HepG2 (cell line): ENCODE measurements around the gene PLEKHA8. TPM values are rescaled to one million over a fixed set of nuclear protein-coding genes. Genes with fewer than 3 reads are reported as not detected.
A peak's percentile ranks its signal among the peaks of the same experiment; 100 is the strongest.

Source experiments
- BATF2 ChIP-seq: sonication (generic); formaldehyde crosslinking; IDR thresholded peaks from 2 replicates; pipeline ENCODE4 v1.8.0; 2022; ENCODE audit warnings: mild to moderate bottlenecking, missing genetic modification reagents, moderate library complexity
- CBFB ChIP-seq: sonication (generic); formaldehyde crosslinking; IDR thresholded peaks from 2 replicates; pipeline ENCODE4 v1.4.0; 2020; ENCODE audit warnings: missing genetic modification reagents
- DRAP1 ChIP-seq: IDR thresholded peaks from 2 replicates; pipeline ENCODE4 v1.6.1; 2016; ENCODE audit warnings: missing genetic modification reagents, missing compliant biosample characterization
- EEA1 ChIP-seq: sonication (generic); formaldehyde crosslinking; IDR thresholded peaks from 2 replicates; pipeline ENCODE4 v1.5.1; 2020; ENCODE audit warnings: mild to moderate bottlenecking, missing genetic modification reagents, borderline replicate concordance
- KDM2A ChIP-seq: sonication (generic); formaldehyde crosslinking; IDR thresholded peaks from 2 replicates; pipeline ENCODE4 v1.4.0; 2020; ENCODE audit warnings: low read depth, missing genetic modification reagents, borderline replicate concordance
- KLF9 ChIP-seq: IDR thresholded peaks from 2 replicates; pipeline ENCODE4 v1.6.1; 2016; ENCODE audit warnings: low read depth
- NR0B2 ChIP-seq: sonication (generic); formaldehyde crosslinking; IDR thresholded peaks from 2 replicates; pipeline ENCODE4 v1.4.0; 2020; ENCODE audit warnings: mild to moderate bottlenecking, missing genetic modification reagents
- PPARG ChIP-seq: conservative IDR thresholded peaks from 2 replicates; pipeline ENCODE4 v1.6.1; 2016; ENCODE audit warnings: missing biosample characterization, missing genetic modification reagents
- SOX6 ChIP-seq, 2 experiments: fragments of 450-650 bp in 1 of 2; sonication (generic) in 1 of 2; formaldehyde crosslinking in 1 of 2; IDR thresholded peaks; 2 replicates each; pipeline versions ENCODE4 v1.4.0 to v1.6.1; 2017 to 2020; ENCODE audit warnings: antibody characterized with exemption in 1 of 2, mild to moderate bottlenecking in 1 of 2, missing genetic modification reagents in 1 of 2
- XRCC5 ChIP-seq: fragments of 200-400 bp; formaldehyde crosslinking; optimal IDR thresholded peaks from 2 replicates; pipeline ENCODE3; 2017; ENCODE audit warnings: mild to moderate bottlenecking, low read length
- ZBTB21 ChIP-seq: sonication (generic); formaldehyde crosslinking; IDR thresholded peaks from 2 replicates; pipeline ENCODE4 v1.4.0; 2020; ENCODE audit warnings: missing genetic modification reagents
- ZBTB46 ChIP-seq: sonication (generic); formaldehyde crosslinking; IDR thresholded peaks from 2 replicates; pipeline ENCODE4 v1.4.0; 2020; ENCODE audit warnings: mild to moderate bottlenecking, missing genetic modification reagents, borderline replicate concordance
- ZFP91 ChIP-seq: sonication (generic); formaldehyde crosslinking; IDR thresholded peaks from 2 replicates; pipeline ENCODE4 v1.9.0; 2022; ENCODE audit warnings: missing genetic modification reagents, mild to moderate bottlenecking, borderline replicate concordance
- ZGPAT ChIP-seq: IDR thresholded peaks from 2 replicates; pipeline ENCODE4 v1.6.1; 2016; ENCODE audit warnings: mild to moderate bottlenecking
- ZIK1 ChIP-seq: sonication (generic); formaldehyde crosslinking; IDR thresholded peaks from 2 replicates; pipeline ENCODE4 v1.5.0; 2020; ENCODE audit warnings: mild to moderate bottlenecking, low read depth, missing genetic modification reagents, borderline replicate concordance
- ZKSCAN5 ChIP-seq: sonication (generic); formaldehyde crosslinking; IDR thresholded peaks from 2 replicates; pipeline ENCODE4 v1.5.1; 2020; ENCODE audit warnings: mild to moderate bottlenecking, missing genetic modification reagents
- ZNF138 ChIP-seq: sonication (generic); formaldehyde crosslinking; IDR thresholded peaks from 2 replicates; pipeline ENCODE4 v1.5.0; 2020; ENCODE audit warnings: mild to moderate bottlenecking, low read depth, missing genetic modification reagents
- ZNF17 ChIP-seq: sonication (generic); formaldehyde crosslinking; IDR thresholded peaks from 2 replicates; pipeline ENCODE4 v1.5.0; 2020; ENCODE audit warnings: mild to moderate bottlenecking, missing genetic modification reagents
- ZNF224 ChIP-seq: sonication (generic); formaldehyde crosslinking; IDR thresholded peaks from 2 replicates; pipeline ENCODE4 v1.5.0; 2020; ENCODE audit warnings: mild to moderate bottlenecking, missing genetic modification reagents
- ZNF354B ChIP-seq: sonication (generic); formaldehyde crosslinking; IDR thresholded peaks from 2 replicates; pipeline ENCODE4 v1.8.0; 2022; ENCODE audit warnings: mild to moderate bottlenecking, missing genetic modification reagents
- ZNF546 ChIP-seq: sonication (generic); formaldehyde crosslinking; conservative IDR thresholded peaks from 2 replicates; pipeline ENCODE4 v1.8.1; 2023; ENCODE audit warnings: mild to moderate bottlenecking, missing genetic modification reagents
- ZNF547 ChIP-seq: sonication (generic); formaldehyde crosslinking; IDR thresholded peaks from 2 replicates; pipeline ENCODE4 v1.5.1; 2020; ENCODE audit warnings: mild to moderate bottlenecking, missing genetic modification reagents
- ZNF670 ChIP-seq: sonication (generic); formaldehyde crosslinking; IDR thresholded peaks from 2 replicates; pipeline ENCODE4 v1.8.0; 2022; ENCODE audit warnings: mild to moderate bottlenecking, missing genetic modification reagents, borderline replicate concordance
- ZNF772 ChIP-seq: sonication (generic); formaldehyde crosslinking; IDR thresholded peaks from 2 replicates; pipeline ENCODE4 v1.5.0; 2020; ENCODE audit warnings: mild to moderate bottlenecking, missing genetic modification reagents
- ZZZ3 ChIP-seq: sonication (generic); formaldehyde crosslinking; IDR thresholded peaks from 2 replicates; pipeline ENCODE4 v1.4.0; 2020; ENCODE audit warnings: missing genetic modification reagents, mild to moderate bottlenecking, borderline replicate concordance
- polyA plus RNA-seq, 8 experiments: library from polyadenylated mRNA; depleted of rRNA in 3 of 8; stranded (reverse) in 7 of 8; unstranded in 1 of 8; fragments of >200 nt; fragmentation: Illumina TruSeq in 4 of 8; extraction: Trizol in 4 of 8; gene quantifications; 2 replicates each; pipeline versions ENCODE4 v1.2.1 to v1.2.3, GENCODE V29; 2011 to 2016; ENCODE audit warnings: low read depth in 4 of 8, missing spikeins in 1 of 8, mixed read lengths in 1 of 8; ENCODE audit not compliant: insufficient read depth in 1 of 8
- total RNA-seq, 5 experiments: library from RNA; depleted of rRNA; stranded (reverse); fragments of >200 nt; fragmentation: Illumina TruSeq; extraction: Trizol; gene quantifications; 2 replicates each; pipeline ENCODE4 v1.2.3, GENCODE V29; 2016; ENCODE audit warnings: low read depth in 1 of 5

PLEKHA8 gene
- total and polyA plus RNA-seq, 2 of the 13 experiments (the other 11 are each of a cell fraction or from before 2014, with no cell fraction given) = 12.5 to 26.4 TPM

- no peak for TF ChIP-seq SOX6 (IDR thresholded peaks at IDR 0.05)
- no peak for TF ChIP-seq SOX6 (CRISPR knock-in tag; IDR thresholded peaks at IDR 0.05)
- no peak for TF ChIP-seq KDM2A (CRISPR knock-in tag)
- no peak for TF ChIP-seq ZNF670 (CRISPR knock-in tag)
- no peak for TF ChIP-seq XRCC5
- TF ChIP-seq ZNF354B (CRISPR knock-in tag) = no peak
- TF ChIP-seq ZKSCAN5 = no peak
- no peak for TF ChIP-seq ZNF224 (CRISPR knock-in tag)
- TF ChIP-seq ZBTB21 (CRISPR knock-in tag) = no peak
- 0 out of 2 replicates have a peak, but pooled peaks have one; percentile 2 for TF ChIP-seq ZIK1
- no peak for TF ChIP-seq BATF2 (CRISPR knock-in tag)
- TF ChIP-seq EEA1 (CRISPR knock-in tag) = no peak
- TF ChIP-seq ZBTB46 (CRISPR knock-in tag) = no peak
- TF ChIP-seq DRAP1 = no peak
- TF ChIP-seq ZGPAT (CRISPR knock-in tag) = no peak
- TF ChIP-seq KLF9 (CRISPR knock-in tag) = no peak
- no peak for TF ChIP-seq ZNF547
- TF ChIP-seq ZZZ3 = no peak
- TF ChIP-seq NR0B2 (CRISPR knock-in tag) = no peak
- TF ChIP-seq CBFB (CRISPR knock-in tag) = no peak
- TF ChIP-seq ZNF138 = no peak
- peak; percentile 17; the same call in 1 of the 2 replicates for TF ChIP-seq ZNF772 (CRISPR knock-in tag)
- TF ChIP-seq ZFP91 (CRISPR knock-in tag) = no peak
- TF ChIP-seq ZNF17 (CRISPR knock-in tag) = no peak
- TF ChIP-seq ZNF546 (CRISPR knock-in tag) = no peak
- TF ChIP-seq PPARG (CRISPR knock-in tag) = no peak
These were observed 108.0 kb downstream of the PLEKHA8 start (continued) for GRCh38 chr7:30136117-30136731.
